ENCODE data around the gene SORD.
"Not testable (repeated sequence)": the region's sequence is repeated elsewhere in the genome, so short reads cannot be mapped to it uniquely, and the experiment has no call there.

SORD gene

DNA sequence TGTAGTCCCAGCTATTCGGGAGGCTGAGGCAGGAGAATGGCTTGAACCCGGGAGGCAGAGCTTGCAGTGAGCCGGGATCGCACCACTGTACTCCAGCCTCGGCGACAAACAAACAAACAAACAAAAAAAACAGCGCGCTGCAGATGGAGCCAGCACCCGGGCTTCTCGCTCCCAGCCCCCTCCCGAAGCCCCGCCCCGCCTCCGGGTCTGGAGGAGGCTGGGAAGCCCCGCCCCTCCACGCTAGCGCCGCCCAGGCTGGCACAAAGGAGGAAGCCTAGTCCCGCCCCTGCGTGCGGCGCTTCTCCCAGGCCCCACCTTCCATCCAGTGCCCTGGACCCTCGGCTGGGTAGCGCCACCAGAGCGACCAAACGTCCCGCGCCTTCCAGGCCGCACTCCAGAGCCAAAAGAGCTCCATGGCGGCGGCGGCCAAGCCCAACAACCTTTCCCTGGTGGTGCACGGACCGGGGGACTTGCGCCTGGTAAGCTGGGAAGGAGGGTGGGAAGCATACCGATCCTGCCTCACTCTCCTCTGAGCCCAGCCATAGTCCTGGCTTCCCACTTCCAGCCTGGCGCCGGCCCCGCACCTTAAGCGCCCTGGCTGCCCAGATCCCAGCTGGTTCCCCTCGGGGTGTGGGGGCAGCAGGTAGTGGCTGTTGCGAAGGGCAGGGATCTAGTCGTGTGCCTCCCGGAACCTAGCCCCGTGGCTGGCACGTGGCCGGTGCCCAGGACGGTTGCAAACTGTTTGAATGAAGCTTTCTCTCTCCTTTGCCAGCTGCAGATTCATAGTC is at the start of gene SORD:
TSS of gene SORD (plus strand) at position 325 of the 788 bp plus-strand sequence. CDS start at position 414, 89 bp downstream.
- peak within 1 kb of the TSS; percentile 67 for H3K27ac ChIP-seq
- peak; percentile 95 for DNase-seq (ENCODE audit: low spot score)
- TF ChIP-seq, protein P1, sequence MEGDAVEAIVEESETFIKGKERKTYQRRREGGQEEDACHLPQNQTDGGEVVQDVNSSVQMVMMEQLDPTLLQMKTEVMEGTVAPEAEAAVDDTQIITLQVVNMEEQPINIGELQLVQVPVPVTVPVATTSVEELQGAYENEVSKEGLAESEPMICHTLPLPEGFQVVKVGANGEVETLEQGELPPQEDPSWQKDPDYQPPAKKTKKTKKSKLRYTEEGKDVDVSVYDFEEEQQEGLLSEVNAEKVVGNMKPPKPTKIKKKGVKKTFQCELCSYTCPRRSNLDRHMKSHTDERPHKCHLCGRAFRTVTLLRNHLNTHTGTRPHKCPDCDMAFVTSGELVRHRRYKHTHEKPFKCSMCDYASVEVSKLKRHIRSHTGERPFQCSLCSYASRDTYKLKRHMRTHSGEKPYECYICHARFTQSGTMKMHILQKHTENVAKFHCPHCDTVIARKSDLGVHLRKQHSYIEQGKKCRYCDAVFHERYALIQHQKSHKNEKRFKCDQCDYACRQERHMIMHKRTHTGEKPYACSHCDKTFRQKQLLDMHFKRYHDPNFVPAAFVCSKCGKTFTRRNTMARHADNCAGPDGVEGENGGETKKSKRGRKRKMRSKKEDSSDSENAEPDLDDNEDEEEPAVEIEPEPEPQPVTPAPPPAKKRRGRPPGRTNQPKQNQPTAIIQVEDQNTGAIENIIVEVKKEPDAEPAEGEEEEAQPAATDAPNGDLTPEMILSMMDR (conservative IDR thresholded peaks at IDR 0.05; ENCODE audit: low read depth), result no peak; the same call in 1 of the 2 replicates
- ChIA-PET CTCF (interaction anchor here (0.7 to 1.2 kb wide), 2 partner anchors 54 to 95 kb away, joined by 3 to 4 read pairs; no protein-coding TSS in a partner anchor), POLR2A (ENCODE audit: low non-redundant PET) (interaction anchor here (0.6 kb wide), 1 partner anchor 73 kb away, joined by 3 read pairs; no protein-coding TSS in a partner anchor)

DNA sequence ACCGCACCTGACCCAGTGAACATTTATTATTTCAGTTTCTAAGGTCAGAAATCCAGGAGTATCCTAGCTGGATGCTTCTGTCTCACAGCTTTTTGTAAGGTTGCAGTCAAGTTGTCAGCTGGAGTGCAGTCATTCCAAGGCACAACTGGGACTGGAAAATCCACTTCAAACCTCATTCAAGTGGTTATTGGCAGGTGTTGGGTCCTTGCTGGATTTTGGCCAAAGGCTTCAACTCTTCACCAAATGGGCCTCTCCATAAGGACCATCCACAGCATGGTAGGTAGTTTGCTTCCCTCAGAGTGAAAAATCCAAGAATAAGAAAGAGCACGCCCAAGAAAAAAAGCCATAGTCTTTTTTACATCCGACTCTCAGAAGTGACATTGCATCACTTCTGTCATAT is 46.8 kb upstream of the SORD start:
- CTCF ChIA-PET, result interaction anchor here (0.7 kb wide), 1 partner anchor 1648 kb away, joined by 3 read pairs; no protein-coding TSS in a partner anchor
- POLR2A ChIA-PET (ENCODE audit: low non-redundant PET); H3K27ac ChIP-seq; DNase-seq (ENCODE audit: low spot score): not testable (repeated sequence)

DNA sequence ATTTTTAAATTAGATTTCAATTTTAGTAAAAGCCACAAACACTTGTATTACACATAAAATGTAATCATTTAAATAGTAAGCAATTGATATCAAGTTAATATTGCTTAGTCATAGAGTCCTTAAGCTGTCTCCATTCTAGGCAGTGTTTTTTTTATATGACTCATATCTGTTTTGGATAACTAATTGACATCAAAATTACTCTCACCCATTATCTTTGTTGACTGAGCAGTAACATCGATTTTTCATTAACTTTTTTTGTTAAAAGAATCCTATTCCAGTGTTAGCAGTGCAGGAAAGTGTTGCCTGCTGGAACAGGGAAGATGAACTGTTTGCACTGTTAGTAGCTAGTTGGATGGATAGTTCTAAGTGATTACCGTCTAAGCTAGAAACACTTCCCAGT is 45.2 kb upstream of the SORD start:
- POLR2A ChIA-PET (ENCODE audit: low non-redundant PET); H3K27ac ChIP-seq; CTCF ChIA-PET; DNase-seq (ENCODE audit: low spot score): not testable (repeated sequence)

DNA sequence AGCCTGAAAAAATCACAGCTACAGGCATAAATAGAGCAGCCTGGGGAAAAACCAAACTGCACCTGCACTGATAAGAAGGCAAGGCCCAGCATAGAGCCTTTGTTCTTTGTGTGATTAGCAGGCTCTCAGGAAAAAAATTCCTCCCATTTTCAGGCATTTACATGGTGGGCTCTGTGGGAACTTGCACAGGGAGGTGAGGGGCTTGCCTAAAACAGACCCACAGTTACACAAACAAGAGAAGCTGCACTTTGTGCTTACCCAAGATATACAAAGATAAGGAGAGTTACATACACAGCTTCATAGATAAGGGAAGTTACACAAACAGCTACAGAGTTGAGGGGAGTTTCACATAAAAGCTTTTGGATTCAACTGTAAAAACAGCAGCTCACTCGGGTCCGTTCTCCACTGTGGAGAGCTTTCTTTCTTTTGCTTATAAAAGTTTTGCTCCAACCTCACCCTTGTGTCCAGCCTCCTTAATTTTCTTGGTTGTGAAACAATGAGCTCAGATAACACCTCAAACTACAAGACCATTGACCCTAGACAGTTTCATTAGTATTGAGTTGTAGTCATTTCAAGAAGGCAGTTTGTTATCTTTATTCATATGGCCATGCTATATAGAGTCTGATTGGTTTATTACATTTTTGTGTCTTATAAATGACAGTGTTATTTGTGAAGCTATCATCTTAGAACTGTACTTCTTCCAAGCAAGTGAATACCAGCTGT is 43.2 kb upstream of the SORD start:
- DNase-seq (ENCODE audit: low spot score); POLR2A ChIA-PET (ENCODE audit: low non-redundant PET); H3K27ac ChIP-seq: not testable (repeated sequence)
- CTCF ChIA-PET, result interaction anchor here (0.6 kb wide), 1 partner anchor 48 kb away, joined by 3 read pairs; no protein-coding TSS in a partner anchor

DNA sequence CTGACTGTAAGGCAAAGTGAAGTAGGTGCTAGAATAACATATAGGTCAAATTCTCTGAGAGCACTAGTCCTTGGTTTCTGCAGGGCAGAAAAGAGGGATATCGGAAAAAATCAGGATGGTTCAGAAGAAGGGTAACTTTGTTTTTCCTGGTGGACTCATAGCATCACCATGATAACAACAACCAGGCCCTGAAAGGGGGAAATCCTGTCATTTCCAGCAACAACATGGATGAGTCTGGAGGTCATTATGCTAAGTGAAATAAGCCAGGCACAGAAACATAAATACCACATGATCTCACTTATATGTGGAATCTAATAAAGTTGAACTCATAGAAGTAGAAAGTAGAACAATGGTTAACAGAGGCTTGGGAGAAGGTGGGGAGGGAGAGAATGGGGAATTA is 38.9 kb upstream of the SORD start:
- POLR2A ChIA-PET (ENCODE audit: low non-redundant PET); DNase-seq (ENCODE audit: low spot score); CTCF ChIA-PET; H3K27ac ChIP-seq: not testable (repeated sequence)

DNA sequence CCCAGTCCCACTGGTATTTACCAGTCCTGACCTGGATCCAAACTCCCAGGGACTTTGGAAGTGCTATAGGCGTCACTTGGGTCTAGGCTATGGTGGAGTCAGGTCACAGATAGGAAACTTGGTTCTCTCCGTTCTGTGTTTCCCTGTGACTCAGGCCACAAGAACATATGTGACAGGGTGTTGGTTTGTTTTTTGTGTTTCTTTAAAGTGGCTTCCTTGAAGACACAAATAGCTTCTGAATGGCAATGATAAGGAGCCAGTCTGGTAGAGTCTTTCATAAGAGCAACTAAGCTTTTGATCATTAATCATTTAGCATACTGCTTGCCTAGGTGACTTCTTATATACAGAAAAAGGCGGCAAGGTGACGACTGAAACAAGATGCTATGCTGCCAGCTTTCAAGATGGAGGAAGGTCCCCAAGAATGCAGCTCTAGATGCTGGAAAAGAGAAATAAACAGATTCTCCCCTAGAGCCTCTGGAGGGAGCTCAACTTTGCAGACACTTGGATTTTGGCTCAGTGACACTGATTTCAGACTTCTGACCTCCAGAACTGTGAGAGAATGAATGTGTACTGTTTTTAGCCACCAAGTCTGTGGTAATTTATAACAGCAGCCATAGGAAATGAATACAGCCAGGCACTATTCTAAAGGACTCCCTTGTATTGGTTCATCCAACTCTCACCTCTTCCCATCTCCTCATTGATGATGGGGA is 36.5 kb upstream of the SORD start:
- POLR2A ChIA-PET (ENCODE audit: low non-redundant PET); DNase-seq (ENCODE audit: low spot score); H3K27ac ChIP-seq; CTCF ChIA-PET: not testable (repeated sequence)

DNA sequence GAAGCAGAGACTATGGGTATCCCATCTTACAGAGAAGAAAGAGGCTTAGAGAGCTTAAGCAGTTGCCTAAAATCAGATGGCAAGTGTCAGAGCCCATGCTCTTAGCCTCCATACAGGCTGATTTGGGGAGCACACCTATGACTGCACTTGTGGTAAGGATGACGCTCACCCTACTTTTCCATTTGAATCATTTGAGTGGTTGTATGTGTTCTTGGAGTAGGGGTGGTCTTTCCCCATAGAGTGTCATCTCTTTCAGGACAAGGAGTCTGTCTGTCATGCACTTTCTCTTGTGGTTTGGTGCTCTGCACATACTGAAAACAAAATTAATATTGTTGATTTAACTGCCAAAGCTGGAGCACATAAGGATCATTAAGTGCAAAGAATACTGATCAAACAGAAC is 35.3 kb upstream of the SORD start:
- POLR2A ChIA-PET (ENCODE audit: low non-redundant PET); CTCF ChIA-PET; DNase-seq (ENCODE audit: low spot score); H3K27ac ChIP-seq: not testable (repeated sequence)

DNA sequence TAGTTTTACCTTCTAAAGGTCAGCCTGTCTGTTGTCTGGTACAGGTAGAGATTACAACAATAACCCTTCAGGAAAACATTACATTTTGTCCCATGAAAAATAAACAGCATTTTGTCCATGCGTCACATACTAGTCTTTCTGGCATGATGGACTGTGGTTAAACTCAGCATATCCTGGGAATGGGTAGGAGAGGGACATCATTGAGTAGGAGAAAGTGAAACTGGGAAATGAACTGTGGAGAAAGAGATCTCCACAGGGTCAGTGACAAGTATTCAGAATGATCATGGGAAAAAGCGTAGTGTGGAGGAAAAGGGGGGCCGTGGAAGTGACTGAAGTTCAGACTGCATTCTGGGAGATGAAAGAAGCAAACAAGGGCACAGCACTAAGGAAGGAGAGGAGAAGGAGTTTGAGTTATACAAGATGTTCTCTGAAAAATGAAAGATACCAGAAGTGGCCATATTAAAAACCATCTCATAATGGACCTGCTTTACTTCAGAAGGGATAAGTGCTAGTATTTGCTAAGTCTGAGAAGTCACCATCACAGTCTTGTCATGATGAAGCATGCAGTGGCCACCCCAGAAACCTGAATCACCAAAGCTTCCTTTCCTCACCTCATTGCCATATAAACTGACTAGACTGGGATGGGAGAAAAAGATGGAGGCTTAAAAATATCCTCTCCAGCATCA is 34.7 kb upstream of the SORD start:
- H3K27ac ChIP-seq, result not testable (repeated sequence)

DNA sequence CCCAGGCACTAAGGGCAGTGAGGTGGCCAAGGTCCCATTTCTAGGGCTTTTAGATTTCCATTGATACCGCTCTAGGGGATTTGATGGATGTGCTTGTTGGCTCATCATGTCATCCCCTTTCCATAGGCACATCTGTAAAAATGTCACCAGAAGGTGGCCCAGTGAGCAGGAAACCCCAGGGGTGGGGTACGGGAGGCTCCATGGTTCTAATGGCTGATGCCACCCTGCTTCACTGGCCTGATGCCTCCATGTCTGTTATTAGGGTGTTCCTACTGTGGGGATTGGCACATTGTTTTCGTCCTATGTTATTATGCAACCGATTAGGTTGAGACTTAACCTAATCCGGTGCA is 34.1 kb upstream of the SORD start:
- CTCF ChIA-PET; DNase-seq (ENCODE audit: low spot score); H3K27ac ChIP-seq; POLR2A ChIA-PET (ENCODE audit: low non-redundant PET): not testable (repeated sequence)

More for the DNA sequence above, 34.7 kb upstream of the SORD start:
- POLR2A ChIA-PET (ENCODE audit: low non-redundant PET); CTCF ChIA-PET; DNase-seq (ENCODE audit: low spot score): not testable (repeated sequence)

DNA sequence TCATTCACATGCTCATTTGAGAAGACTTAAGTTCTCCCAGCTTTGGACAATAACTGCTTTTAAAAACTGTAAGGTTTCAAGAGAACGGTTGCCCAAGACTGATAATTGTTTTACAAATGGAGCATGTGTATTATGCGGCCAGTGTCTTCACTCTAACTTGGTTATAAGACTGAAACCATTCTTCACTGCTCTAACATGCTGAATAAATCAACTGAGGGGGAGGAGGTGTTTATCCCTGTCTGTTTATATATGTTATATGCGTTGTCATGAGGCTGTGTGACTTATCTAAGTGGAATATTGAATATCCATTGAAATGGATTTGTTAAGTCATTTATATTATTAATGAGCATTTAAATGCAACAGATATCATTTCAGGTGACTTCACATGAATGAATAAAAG is 25.4 kb upstream of the SORD start:
- POLR2A ChIA-PET (ENCODE audit: low non-redundant PET); DNase-seq (ENCODE audit: low spot score); H3K27ac ChIP-seq: not testable (repeated sequence)
- CTCF ChIA-PET, result interaction anchor here (1.1 kb wide), 1 partner anchor 39 kb away, joined by 3 read pairs; no protein-coding TSS in a partner anchor

DNA sequence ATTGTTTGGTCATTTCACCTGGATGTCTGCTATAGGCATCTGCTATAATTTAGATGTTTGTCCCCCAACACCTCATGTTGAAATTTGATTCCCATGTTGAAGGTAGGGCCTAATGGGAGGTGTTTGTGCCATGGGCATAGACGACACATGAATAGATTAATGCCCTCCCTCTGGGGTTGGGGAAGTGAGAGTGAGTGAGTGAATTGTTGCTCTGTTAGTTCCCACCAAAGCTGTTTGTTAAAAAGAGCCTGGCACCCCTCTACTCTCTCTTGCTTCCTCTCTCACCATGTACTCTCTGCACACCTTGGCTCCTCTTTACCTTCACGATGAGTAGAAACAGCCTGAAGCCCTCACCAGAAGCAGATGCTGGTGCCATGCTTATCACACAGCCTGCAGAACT is 23.9 kb upstream of the SORD start:
- H3K27ac ChIP-seq, result no peak overlapping the region
- CTCF ChIA-PET, result no interaction called here
- TF ChIP-seq, protein P1 (conservative IDR thresholded peaks at IDR 0.05; ENCODE audit: low read depth), result no peak
- POLR2A ChIA-PET (ENCODE audit: low non-redundant PET), result no interaction called here
- DNase-seq (ENCODE audit: low spot score), result no peak

DNA sequence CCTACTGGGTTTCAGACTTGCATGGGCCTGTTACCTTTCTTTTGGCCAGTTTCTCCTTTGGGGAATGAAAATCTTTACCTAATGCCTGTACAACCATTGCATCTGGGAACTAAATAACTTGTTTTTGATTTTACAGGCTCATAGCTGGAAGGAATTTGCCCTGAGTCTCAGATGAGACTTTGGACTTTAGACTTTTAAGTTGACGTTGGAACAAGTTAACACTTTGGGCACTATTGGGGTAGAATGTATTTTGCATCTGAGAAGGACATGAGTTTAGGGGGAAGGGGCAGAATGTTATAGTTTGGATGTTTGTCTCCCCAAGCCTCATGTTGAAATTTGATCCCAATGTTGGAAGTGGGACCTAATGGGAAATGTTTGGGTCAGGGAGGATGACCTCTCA is 21.8 kb upstream of the SORD start:
- CTCF ChIA-PET; DNase-seq (ENCODE audit: low spot score); H3K27ac ChIP-seq; POLR2A ChIA-PET (ENCODE audit: low non-redundant PET): not testable (repeated sequence)

DNA sequence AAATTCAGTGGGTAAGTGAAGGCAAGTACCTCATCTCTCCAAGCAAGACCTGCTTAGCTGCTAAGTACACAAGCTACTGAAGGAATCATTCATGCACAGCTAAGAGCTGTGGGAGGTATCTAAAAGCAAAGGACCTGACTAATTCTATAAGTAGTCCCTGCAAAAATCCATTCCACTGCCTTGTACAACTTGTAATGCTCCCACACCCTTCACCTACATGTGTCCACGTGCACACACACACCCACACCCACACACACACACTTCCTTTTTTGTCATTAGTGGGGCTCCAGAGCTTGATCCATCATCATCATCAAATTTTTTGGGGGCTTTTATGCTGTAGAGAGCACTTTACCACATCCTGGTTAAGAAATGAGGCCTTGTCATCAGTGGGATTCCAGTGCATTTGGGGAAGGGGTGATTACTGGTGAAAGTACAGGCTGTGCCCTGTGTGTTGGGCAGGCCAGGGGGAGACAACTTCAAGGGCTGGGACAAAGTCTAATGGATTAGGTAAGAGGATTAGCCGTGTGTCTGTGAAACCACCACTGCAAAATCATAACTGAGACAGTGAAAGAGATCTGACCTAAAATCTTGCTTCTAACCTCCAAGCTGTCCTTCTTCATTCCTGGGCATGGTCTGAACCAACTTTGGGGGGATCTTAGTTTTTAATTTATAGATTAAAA is 19.1 kb upstream of the SORD start:
- POLR2A ChIA-PET (ENCODE audit: low non-redundant PET); CTCF ChIA-PET; DNase-seq (ENCODE audit: low spot score); H3K27ac ChIP-seq: not testable (repeated sequence)
